NCI-H510A treated with DMSO at 0.1 percent for 48 hours (cell line): ENCODE data around the gene IFNA8.
"Not testable (repeated sequence)": the region's sequence is repeated elsewhere in the genome, so short reads cannot be mapped to it uniquely, and the experiment has no call there.

Experiments used
- DNase-seq: peaks from one replicate; lab custom pipeline; 2025; lab: John Stamatoyannopoulos, UW

IFNA8 gene

GRCh38 chr9:21408817-21409216, at the start of gene IFNA8:
IFNA8 (plus strand) TSS chr9:21409117; CDS start chr9:21409177, 60 bp downstream.
- DNase-seq: no peak

- DNase-seq: no peak
Observed at GRCh38 chr9:21362287-21362686, 46.6 kb upstream of the IFNA8 start.

GRCh38 chr9:21367169-21367568, 41.7 kb upstream of the IFNA8 start:
- not testable (repeated sequence) for DNase-seq

GRCh38 chr9:21367957-21368356, 41.0 kb upstream of the IFNA8 start, which contains the start of gene IFNA13:
IFNA13 (minus strand) TSS chr9:21368057; CDS start chr9:21368010, 47 bp downstream.
- no peak for DNase-seq

GRCh38 chr9:21371467-21371866, 37.5 kb upstream of the IFNA8 start:
- DNase-seq: not testable (repeated sequence)

- no peak for DNase-seq
Observed at GRCh38 chr9:21381448-21382339, 27.2 kb upstream of the IFNA8 start.

GRCh38 chr9:21383627-21384026, 25.3 kb upstream of the IFNA8 start:
- no peak for DNase-seq

GRCh38 chr9:21385131-21385670, 23.7 kb upstream of the IFNA8 start, which contains the start of gene IFNA2:
IFNA2 (minus strand) TSS chr9:21385398; CDS start chr9:21385329, 69 bp downstream.
- DNase-seq: no peak

GRCh38 chr9:21392270-21392669, 16.6 kb upstream of the IFNA8 start:
- no peak for DNase-seq

GRCh38 chr9:21395778-21396717, 12.9 kb upstream of the IFNA8 start:
- no peak for DNase-seq

- DNase-seq: no peak
Observed at GRCh38 chr9:21398955-21399489, 9.9 kb upstream of the IFNA8 start.

GRCh38 chr9:21399956-21400355, 9.0 kb upstream of the IFNA8 start:
- no peak for DNase-seq

GRCh38 chr9:21402386-21403251, 6.3 kb upstream of the IFNA8 start:
- DNase-seq: no peak

- no peak for DNase-seq
Observed at GRCh38 chr9:21404146-21404545, 4.8 kb upstream of the IFNA8 start.

GRCh38 chr9:21412107-21412506, 3.2 kb downstream of the IFNA8 start:
- no peak for DNase-seq

GRCh38 chr9:21413151-21413550, 4.2 kb downstream of the IFNA8 start:
- no peak for DNase-seq

GRCh38 chr9:21413624-21414023, 4.7 kb downstream of the IFNA8 start:
- DNase-seq: no peak

- DNase-seq: no peak
Observed at GRCh38 chr9:21414220-21414940, 5.5 kb downstream of the IFNA8 start.

GRCh38 chr9:21415493-21416267, 6.8 kb downstream of the IFNA8 start:
- no peak for DNase-seq
